Muscle of back (tissue), 11 donors: Measurements from ENCODE around the gene SIVA1. TPM values are rescaled to one million over a fixed set of nuclear protein-coding genes. Genes with fewer than 3 reads are reported as not detected.
"Not testable (repeated sequence)": the region's sequence is repeated elsewhere in the genome, so short reads cannot be mapped to it uniquely, and the experiment has no call there.

Experiments
- DNase-seq, 3 donors: peaks; one replicate each; pipeline versions ENCODE4 v3.0.0 to v3.0.0-alpha.2; 2013
- polyA plus RNA-seq, 10 donors: library from polyadenylated mRNA; unstranded; fragments of 120-200 nt; gene quantifications; one replicate each; pipeline ENCODE4 v1.2.1, GENCODE V29; 2013; ENCODE audit not compliant: insufficient read length in 10 of 10

Gene SIVA1
- polyA plus RNA-seq, 10 donors: 48.4 to 90.0 (median 70.7) TPM

DNA sequence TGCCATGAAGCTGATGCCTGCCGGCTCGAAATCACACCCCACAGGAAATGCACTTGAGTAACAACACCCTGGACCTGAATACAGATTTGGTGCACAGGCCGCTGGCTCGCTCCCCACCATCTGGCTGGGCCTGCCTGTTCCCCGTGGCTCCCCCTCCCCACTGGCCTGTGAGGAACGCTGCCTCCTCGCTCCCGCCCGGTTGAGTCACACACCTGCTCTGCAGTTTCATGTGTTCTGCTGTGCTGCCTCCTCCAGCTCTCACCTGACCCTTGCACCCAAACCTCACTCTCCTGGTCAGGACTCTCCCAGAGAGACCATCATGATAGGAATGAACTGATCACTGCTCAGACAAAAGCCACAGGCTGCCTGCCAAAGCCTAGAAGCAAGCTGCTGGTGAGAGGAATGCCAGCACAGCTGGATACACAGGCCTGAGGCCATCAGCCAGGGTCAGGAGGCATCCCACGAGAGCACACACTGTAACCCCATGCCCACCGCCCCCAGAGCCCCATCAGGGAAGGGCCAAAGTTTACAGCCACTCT lies 3.8 kb upstream of the SIVA1 start:
- DNase-seq: peak in 2 of 3 donors; percentile 36 to 79

- peak in 1 of 3 donors; percentile 15 for DNase-seq
Measured at GRCh38 chr14:104750056-104750752, 2.7 kb upstream of the SIVA1 start.

DNA sequence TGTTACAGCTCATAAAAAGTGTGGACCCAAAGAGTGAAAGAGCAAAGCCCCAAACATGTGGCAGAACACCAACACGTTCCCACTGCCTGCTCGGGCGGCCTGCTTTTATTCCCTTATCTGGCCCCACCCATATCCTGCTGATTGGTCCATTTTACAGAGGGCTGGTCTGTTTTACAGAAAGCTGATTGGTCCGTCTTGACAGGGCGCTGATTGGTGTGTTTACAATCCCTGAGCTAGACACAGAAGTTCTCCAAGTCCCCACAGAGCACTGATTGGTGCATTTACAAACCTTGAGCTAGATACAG lies 2.2 kb upstream of the SIVA1 start:
- DNase-seq: not testable (repeated sequence)

DNA sequence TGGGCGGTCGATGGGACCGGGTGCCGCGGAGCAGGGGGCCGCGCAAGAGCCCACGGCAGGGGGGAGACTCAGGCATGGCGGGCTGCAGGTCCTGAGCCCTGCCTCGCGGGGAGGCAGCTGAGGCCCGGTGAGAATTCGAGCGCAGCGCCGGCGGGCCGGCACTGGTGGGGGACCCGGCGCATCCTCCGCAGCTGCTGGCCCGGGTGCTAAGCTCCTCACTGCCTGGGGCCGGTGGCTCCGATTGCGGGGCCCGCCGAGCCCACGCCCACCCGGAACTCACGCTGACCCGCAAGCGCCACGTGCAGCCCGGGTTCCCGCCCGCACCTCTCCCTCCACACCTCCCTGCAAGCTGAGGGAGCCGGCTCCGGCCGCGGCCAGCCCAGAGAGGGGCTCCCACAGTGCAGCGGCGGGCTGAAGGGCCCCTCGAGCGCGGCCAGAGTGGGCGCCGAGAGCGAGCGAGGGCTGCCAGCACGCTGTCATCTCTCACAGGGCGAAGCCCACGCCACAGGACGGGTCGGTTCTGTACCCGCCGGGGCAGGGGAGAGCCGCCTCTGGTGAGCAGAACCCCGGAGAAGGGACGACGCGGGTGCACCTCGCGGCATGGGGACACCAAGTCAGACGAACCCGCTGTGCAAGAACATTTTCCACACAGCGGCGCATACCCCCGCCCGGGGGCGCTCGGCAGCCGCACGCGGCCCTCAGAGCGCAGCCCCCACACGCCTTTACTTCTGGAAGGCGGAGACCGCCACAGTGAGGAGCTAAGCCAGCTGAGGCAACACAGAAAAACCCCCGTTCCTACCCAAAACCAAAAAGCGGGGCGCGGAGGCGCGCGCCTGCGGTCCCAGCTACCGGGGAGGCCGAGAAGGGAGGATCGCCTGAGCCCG lies 1.2 kb upstream of the SIVA1 start:
- DNase-seq: no peak

- DNase-seq: no peak
Measured at GRCh38 chr14:104752423-104752734, 568 bp upstream of the SIVA1 start.

DNA sequence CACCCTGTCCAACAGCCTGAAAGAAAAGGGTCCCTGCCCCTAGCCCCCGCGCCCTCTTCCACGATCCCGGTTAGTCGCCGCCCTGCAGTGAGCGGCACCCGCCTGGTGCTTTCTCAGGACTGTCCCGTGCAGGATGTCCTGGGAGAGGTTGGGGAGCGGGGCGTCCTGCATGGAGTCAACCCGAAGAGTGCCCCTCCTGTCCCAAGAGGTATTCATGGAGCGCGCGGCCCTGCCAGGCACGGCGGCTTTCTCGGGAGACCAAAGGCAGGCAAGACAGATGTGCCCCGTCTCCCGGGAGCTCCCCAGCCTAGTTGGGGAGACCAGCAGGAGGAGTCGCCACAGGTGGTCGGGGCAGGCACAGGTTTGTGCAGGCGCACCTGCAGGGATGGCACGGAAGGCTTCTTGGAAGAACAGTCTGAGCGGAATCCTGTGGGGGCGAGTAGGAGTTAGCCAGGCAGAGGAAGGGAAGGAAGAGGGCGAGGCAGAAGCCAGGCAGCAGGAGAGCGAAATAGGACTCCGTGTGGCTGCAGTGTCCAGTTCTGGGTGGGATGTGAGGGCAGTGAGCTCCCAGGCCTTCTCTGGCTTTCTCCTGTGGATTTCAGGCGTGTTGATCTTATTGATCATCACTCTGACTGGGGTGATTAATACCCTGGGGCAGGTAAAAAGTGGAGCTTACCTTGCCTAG lies 723 bp downstream of the SIVA1 start:
- no peak for DNase-seq

DNA sequence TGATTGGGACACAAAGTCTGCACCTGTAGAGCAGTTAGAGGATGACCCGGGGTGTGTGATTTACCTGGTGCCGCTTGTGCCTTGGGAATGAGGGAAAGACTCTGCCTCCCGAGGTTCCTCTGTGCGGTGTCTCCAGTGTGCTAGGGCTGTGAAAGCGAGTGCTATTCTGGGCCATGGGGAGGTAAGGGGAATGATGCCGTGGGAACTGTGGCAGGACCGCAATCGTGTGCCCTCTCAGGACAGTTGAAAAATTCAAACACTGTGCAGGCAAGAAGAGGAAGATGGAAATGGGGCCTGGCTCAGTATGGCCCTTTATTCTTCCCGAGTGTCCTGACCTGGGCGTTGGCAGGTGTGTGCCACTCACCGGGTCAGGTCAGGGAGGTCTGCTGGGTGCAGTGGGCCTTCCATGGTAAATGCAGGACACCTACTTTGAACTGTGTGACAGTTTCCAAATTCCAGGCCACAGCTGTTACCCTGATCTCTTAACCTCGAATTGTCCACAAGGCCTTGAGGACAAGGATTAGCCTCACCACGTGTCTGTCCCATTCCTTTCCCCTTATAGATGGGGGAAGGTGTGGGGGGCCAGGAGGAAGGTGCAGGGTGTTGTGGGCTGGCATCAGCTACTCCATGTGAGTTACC lies 1.4 kb downstream of the SIVA1 start:
- DNase-seq: no peak

DNA sequence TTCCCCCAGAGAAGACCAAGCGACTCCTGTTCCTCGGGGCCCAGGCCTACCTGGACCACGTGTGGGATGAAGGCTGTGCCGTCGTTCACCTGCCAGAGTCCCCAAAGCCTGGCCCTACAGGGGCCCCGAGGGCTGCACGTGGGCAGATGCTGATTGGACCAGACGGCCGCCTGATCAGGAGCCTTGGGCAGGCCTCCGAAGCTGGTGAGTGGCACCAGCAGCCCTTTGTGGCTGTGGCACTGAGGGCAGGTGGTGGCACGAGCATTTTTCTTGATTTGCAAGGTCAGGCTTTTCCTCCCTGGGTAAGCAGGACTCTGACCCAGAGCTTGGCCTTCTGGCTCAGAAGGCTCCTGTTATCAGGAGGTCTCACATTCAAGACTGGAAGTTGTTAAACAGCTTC lies 2.7 kb downstream of the SIVA1 start:
- no peak for DNase-seq

- DNase-seq: no peak
Measured at GRCh38 chr14:104756477-104757237, 3.7 kb downstream of the SIVA1 start.

DNA sequence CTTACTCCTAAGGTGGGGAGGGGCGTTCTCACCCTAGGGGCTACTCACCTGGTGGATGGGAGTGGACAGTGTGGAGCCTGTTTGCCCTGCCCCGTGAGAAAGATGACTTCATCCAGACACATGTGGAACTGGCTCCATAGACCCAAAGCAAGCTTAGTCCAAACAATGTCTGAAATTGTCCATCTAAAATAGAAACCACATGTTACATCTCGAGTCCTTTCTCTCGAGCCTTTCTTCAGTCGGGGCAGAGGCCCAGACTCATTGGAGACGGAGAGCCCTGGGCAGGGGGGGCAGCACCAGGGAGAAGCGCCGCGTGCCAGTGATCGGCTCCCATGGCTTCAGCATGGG lies 4.3 kb downstream of the SIVA1 start:
- no peak for DNase-seq

DNA sequence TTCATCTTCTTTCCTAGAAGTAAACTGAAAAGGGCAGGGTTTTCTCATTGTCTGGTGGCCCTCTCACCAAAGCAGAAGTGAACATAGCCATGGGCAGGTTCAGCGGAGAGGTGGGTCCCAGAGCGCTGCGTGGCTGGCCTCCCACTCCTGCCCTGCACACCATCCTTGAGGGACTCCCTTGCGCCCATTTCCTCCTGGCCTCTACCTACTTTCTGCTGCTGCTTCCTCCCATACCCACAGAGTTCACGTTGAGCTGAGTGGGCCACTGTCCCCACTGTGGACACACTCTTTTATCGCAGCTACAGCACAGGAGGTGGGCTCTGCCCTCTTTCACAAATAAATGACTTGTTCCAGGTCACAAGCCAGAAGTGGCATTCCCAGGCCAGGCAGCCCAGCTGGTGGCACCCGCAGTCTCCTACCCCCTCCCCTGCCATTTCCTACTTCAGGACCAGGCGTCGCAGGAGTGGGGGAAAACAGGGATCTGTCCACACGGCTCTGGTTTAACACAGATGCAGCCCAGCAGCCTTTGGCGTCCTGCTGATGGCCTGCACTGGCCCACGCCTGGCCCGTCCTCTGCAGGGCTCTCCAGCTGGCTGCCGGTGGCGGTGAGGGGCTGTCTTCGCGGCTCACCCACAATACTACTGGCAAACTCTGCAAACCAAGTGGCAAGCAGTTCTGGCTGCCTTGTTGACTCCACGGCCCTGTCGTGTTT lies 4.9 kb downstream of the SIVA1 start:
- no peak for DNase-seq

GRCh38 chr14:104758981-104759969 lies 6.3 kb downstream of the SIVA1 start:
- DNase-seq: no peak

DNA sequence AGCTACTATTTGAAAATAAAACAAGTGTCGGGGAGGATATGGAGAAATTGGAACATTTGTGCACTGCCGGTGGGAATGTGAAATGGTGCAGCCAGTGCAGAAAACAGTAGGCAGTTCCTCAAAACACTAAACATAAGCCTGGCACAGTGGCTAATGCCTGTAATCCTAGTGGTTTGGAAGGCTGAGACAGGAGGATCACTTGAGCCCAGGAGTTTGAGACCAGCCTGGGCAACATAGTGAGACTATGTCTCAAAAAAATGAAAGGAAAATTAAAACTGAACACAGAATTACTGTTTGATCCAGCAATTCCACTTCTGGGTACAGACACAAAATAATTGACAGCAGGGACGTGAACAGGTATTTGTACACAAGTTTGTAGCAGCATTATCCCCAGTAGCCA lies 12.6 kb downstream of the SIVA1 start:
- no peak for DNase-seq

DNA sequence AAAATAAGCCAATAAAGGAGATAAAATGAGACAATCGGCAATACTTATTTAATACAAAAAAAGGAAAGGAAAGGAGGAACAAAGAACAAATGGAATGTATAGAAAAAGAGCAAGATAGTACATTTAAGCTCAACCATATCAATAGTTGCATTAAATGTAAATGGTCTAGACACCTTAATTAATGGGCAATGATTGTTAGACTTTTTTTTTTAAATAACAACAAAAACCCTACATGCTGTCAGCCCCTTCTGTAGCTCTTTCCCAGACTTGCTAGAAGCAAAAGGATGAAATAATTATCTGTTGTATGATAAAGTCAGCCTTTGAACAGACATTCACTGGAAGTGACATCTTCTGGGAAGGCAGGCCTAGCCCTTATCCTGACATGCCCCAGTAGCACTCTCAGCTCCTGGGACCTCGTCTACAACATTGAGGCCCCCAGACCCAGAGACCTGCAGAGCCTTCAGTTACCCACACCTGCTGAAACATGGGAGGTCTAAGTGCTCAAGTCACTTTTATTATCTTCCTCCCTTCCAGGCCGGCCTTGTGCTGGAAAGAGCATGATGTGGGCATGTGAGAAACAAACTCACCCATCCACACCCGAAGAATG lies 13.4 kb downstream of the SIVA1 start:
- no peak for DNase-seq

DNA sequence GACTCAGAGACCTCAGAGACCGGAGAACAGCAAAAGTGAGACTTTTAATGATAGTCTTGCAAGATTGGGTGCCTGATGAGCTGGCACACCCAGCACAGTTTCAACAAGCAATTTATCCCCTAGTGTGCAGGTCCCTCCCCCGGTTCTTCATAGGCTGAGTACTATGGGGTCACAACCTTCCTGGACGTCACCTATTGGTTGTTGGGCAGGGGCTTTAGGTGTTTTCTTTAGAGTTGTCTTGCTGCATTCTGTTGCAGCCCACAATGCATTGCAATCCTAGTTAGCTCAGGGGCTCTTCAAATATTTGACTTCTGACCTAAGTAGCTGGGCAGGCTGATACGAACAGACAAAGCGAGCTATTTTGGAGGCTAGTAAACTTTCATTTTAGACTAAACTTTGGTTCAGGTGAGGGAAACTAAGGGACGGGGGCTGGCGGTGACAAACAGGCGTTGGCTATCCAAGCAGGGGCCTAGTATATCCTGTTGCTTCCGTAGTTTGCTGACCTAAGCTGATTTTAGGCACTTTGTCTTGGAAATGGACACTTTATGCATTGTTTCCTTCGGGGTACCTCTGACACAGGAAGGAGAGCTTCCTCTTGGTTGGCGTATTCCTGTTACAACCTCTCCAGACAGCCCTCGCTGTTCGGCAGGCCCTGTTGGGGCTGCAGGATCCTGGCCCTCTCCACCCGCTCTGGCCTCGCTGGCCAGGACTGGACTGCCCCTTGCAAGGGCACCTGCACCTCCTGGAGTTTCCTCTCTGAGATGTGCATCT lies 14.1 kb downstream of the SIVA1 start:
- DNase-seq: no peak

DNA sequence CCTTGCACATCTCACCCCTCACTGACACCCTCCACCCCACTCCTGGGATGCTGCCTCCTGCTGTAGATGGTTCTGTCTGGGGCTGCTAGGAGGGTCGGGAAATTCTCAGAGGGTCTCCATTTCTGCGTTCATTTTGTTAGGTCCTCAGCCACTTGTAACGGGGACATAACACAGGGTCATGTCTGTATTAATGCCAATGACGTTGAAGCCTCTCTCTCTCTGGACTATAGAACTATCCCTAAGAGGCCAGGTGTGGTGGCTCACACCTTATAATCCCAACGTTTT lies 14.6 kb downstream of the SIVA1 start:
- no peak for DNase-seq

GRCh38 chr14:104768437-104769323 lies 15.7 kb downstream of the SIVA1 start:
- peak; percentile 68 to 91 (median 88) for DNase-seq
